Measurements from ENCODE around the gene C1QL4. TPM values are rescaled to one million over a fixed set of nuclear protein-coding genes. Genes with fewer than 3 reads are reported as not detected.

The C1QL4 gene
- total and polyA plus RNA-seq, 9 of the 15 experiments (the other 6 are each of a cell fraction or from before 2014, with no cell fraction given): 0.08 to 2.1 (median 0.31) TPM

GRCh38 chr12:49292729-49293055 lies 44.3 kb downstream of the C1QL4 start:
- no peaks in the 10 kb centered on the region for H4K20me1 ChIP-seq (replicated peaks; ENCODE audit: control insufficient read depth, insufficient read depth, low read length)
- TF ChIP-seq PHF8 (IDR thresholded peaks at IDR 0.05; ENCODE audit: borderline replicate concordance, low read length) (no peak), HNRNPUL1 (IDR thresholded peaks at IDR 0.05; ENCODE audit: low read length) (no peak), POLR2G (IDR thresholded peaks at IDR 0.05; ENCODE audit: low read depth, low read length) (0 out of 2 replicates have a peak, but pooled peaks have one; percentile 0)
- FAIRE-seq: no peak
- no peaks in the 10 kb centered on the region for H3K9me3 ChIP-seq (replicated peaks; ENCODE audit: control insufficient read depth, insufficient read depth, low read depth, low read length)
- ATAC-seq: no peak
- H3K36me3 ChIP-seq (ENCODE audit: control insufficient read depth, insufficient read depth, low read length): no peaks in the 10 kb centered on the region
- H3K4me1 ChIP-seq (replicated peaks in 1 of 2; ENCODE audit: control insufficient read depth in 2 of 2, insufficient read depth in 2 of 2, low read length in 2 of 2): peaks cover 2 to 46% of the 10 kb centered on the region in 2 experiments; a peak in 4 of 5 replicates
- no peak overlapping the region for H3K4me2 ChIP-seq (ENCODE audit: insufficient read depth, low read length)
- intact Hi-C loops (cut with micrococcal nuclease) (no loop called here), in situ Hi-C loops (cut with MboI) (no loop called here)
- no peak overlapping the region for H2AFZ ChIP-seq (ENCODE audit: low read depth, low read length)
- 42% methylated on average over 7 of the region's 7 CpGs for WGBS (ENCODE audit: insufficient coverage, low coverage, missing lambda C conversion rate)
- H3K27ac ChIP-seq (ENCODE audit: extremely low read depth, low read depth, low read length): no peak overlapping the region
- ChIA-PET POLR2A (interaction anchor here (0.7 to 2.6 kb wide), 4 partner anchors 19 to 785 kb away, joined by 3 to 20 read pairs (median 8); partner anchors contain the start of gene TROAP), CTCF (ENCODE audit: low intra/inter-chr PET ratio) (interaction anchor here (0.7 kb wide), 1 partner anchor 55 kb away, joined by 3 read pairs; no protein-coding TSS in a partner anchor)
- H3K79me2 ChIP-seq (ENCODE audit: control insufficient read depth, insufficient read depth, low read length): no peaks in the 10 kb centered on the region
- H3K27me3 ChIP-seq (ENCODE audit: control insufficient read depth in 2 of 2, insufficient read depth in 2 of 2, low read length in 2 of 2): no peaks in the 10 kb centered on the region
- peak overlapping the region in 1 of 2 experiments; percentile 46; a peak in 2 of 4 replicates for H3K9ac ChIP-seq (ENCODE audit: insufficient read depth in 1 of 2, low read depth in 2 of 2, low read length in 2 of 2)
- H3K4me3 ChIP-seq: no peak overlapping the region
- peaks cover 3% of the 10 kb centered on the region for H3K9me1 ChIP-seq (ENCODE audit: control insufficient read depth, insufficient read depth, low read length)
- DNase-seq (ENCODE audit: extremely low read depth in 1 of 4, low spot score in 3 of 4): no peak
- BruUV-seq (replicated peaks): no TSS peak

GRCh38 chr12:49288922-49289555 lies 47.9 kb downstream of the C1QL4 start:
- H3K27me3 ChIP-seq (ENCODE audit: control insufficient read depth in 2 of 2, insufficient read depth in 2 of 2, low read length in 2 of 2): no peaks in the 10 kb centered on the region
- ATAC-seq (no peak), FAIRE-seq (peak; percentile 66), DNase-seq (ENCODE audit: extremely low read depth in 1 of 4, low spot score in 3 of 4) (no peak)
- ChIA-PET CTCF (ENCODE audit: low intra/inter-chr PET ratio) (interaction anchor here (0.5 to 3.8 kb wide), 8 partner anchors 8 to 225 kb away, joined by 4 to 49 read pairs (median 9); partner anchors contain the start of gene C1QL4), POLR2A (interaction anchor here (1.2 to 2.5 kb wide), 6 partner anchors 14 to 53 kb away, joined by 4 to 9 read pairs (median 6); partner anchors contain the start of genes TROAP and TUBA1C)
- H4K20me1 ChIP-seq (replicated peaks; ENCODE audit: control insufficient read depth, insufficient read depth, low read length): no peaks in the 10 kb centered on the region
- H3K4me2 ChIP-seq (ENCODE audit: insufficient read depth, low read length): no peak overlapping the region
- in situ Hi-C loops (cut with MboI): loop anchor here (5.0 kb wide), 2 partner anchors 48 to 233 kb away; partner anchors contain the start of gene C1QL4
- no TSS peak for BruUV-seq (replicated peaks)
- H3K36me3 ChIP-seq (ENCODE audit: control insufficient read depth, insufficient read depth, low read length): no peaks in the 10 kb centered on the region
- 25% methylated on average over 9 of the region's 9 CpGs for WGBS (ENCODE audit: insufficient coverage, low coverage, missing lambda C conversion rate)
- no peak overlapping the region for H3K27ac ChIP-seq (ENCODE audit: extremely low read depth, low read depth, low read length)
- intact Hi-C loops (cut with micrococcal nuclease): loop anchor here (1.0 kb wide), 2 partner anchors 53 to 68 kb away; no protein-coding TSS in a partner anchor
- H3K9me3 ChIP-seq (replicated peaks; ENCODE audit: control insufficient read depth, insufficient read depth, low read depth, low read length): no peaks in the 10 kb centered on the region
- peaks cover 0 to 12% of the 10 kb centered on the region in 2 experiments; a peak in 3 of 5 replicates for H3K4me1 ChIP-seq (replicated peaks in 1 of 2; ENCODE audit: control insufficient read depth in 2 of 2, insufficient read depth in 2 of 2, low read length in 2 of 2)
- H2AFZ ChIP-seq (ENCODE audit: low read depth, low read length): peak overlapping the region; percentile 19; the same call in 1 of the 2 replicates
- H3K79me2 ChIP-seq (ENCODE audit: control insufficient read depth, insufficient read depth, low read length): no peaks in the 10 kb centered on the region; the same call in 2 of the 3 replicates
- H3K9me1 ChIP-seq (ENCODE audit: control insufficient read depth, insufficient read depth, low read length): no peaks in the 10 kb centered on the region
- H3K9ac ChIP-seq (ENCODE audit: insufficient read depth in 1 of 2, low read depth in 2 of 2, low read length in 2 of 2): no peak overlapping the region
- no peak for TF ChIP-seq THRAP3 (IDR thresholded peaks at IDR 0.05; ENCODE audit: borderline replicate concordance)
- no peak overlapping the region for H3K4me3 ChIP-seq

Measured in K562 (cell line).